ENCODE data around the gene SPATA6. TPM values are rescaled to one million over a fixed set of nuclear protein-coding genes. Genes with fewer than 3 reads are reported as not detected.
"Not testable (repeated sequence)": the region's sequence is repeated elsewhere in the genome, so short reads cannot be mapped to it uniquely, and the experiment has no call there.

SPATA6 gene
- total RNA-seq, 2 experiments from 2014 or later = 0.70 to 1.1 TPM

- H3K27me3 Mint-ChIP-seq = no peaks in the 10 kb centered on the region
- no peaks in the 10 kb centered on the region for H3K36me3 Mint-ChIP-seq
- DNase-seq = no peak
- ATAC-seq = no peak
- H3K4me1 Mint-ChIP-seq = no peaks in the 10 kb centered on the region
- H3K9me3 Mint-ChIP-seq (ENCODE audit: low read depth) = no peaks in the 10 kb centered on the region
- CTCF ChIA-PET = no interaction called here
- H3K4me3 Mint-ChIP-seq = no peak overlapping the region
- H3K27ac Mint-ChIP-seq = no peak overlapping the region
Measured at GRCh38 chr1:48371598-48371997, 100.4 kb downstream of the SPATA6 start.

- DNase-seq = no peak
- H3K36me3 Mint-ChIP-seq = no peaks in the 10 kb centered on the region
- H3K27me3 Mint-ChIP-seq = no peaks in the 10 kb centered on the region
- CTCF ChIA-PET = interaction anchor here (1.0 kb wide), 1 partner anchor 135 kb away, joined by 4 read pairs; no protein-coding TSS in a partner anchor
- no peak overlapping the region for H3K27ac Mint-ChIP-seq
- no peaks in the 10 kb centered on the region for H3K4me1 Mint-ChIP-seq
- no peaks in the 10 kb centered on the region for H3K9me3 Mint-ChIP-seq (ENCODE audit: low read depth)
- no peak for ATAC-seq
- no peak overlapping the region for H3K4me3 Mint-ChIP-seq
Measured at GRCh38 chr1:48362901-48363300, 109.1 kb downstream of the SPATA6 start.

GRCh38 chr1:48356901-48357300, 115.1 kb downstream of the SPATA6 start:
- Mint-ChIP-seq H3K4me3 (no peak overlapping the region), H3K36me3 (no peaks in the 10 kb centered on the region), H3K27me3 (no peaks in the 10 kb centered on the region), H3K9me3 (ENCODE audit: low read depth) (no peaks in the 10 kb centered on the region), H3K27ac (no peak overlapping the region), H3K4me1 (no peaks in the 10 kb centered on the region)
- no peak for ATAC-seq
- DNase-seq = no peak
- CTCF ChIA-PET = no interaction called here

- H3K4me3 Mint-ChIP-seq = no peak overlapping the region
- no peak for DNase-seq
- no peaks in the 10 kb centered on the region for H3K36me3 Mint-ChIP-seq
- ATAC-seq = no peak
- no peaks in the 10 kb centered on the region for H3K4me1 Mint-ChIP-seq
- no peaks in the 10 kb centered on the region for H3K27me3 Mint-ChIP-seq
- CTCF ChIA-PET = no interaction called here
- H3K9me3 Mint-ChIP-seq (ENCODE audit: low read depth) = peaks cover 6% of the 10 kb centered on the region
- H3K27ac Mint-ChIP-seq = no peak overlapping the region
Measured at GRCh38 chr1:48344373-48344772, 127.6 kb downstream of the SPATA6 start.

- no peak overlapping the region for H3K4me3 Mint-ChIP-seq
- H3K4me1 Mint-ChIP-seq = no peaks in the 10 kb centered on the region
- CTCF ChIA-PET = no interaction called here
- ATAC-seq = no peak
- peaks cover 6% of the 10 kb centered on the region for H3K9me3 Mint-ChIP-seq (ENCODE audit: low read depth)
- H3K27ac Mint-ChIP-seq = no peak overlapping the region
- H3K36me3 Mint-ChIP-seq = no peaks in the 10 kb centered on the region
- no peaks in the 10 kb centered on the region for H3K27me3 Mint-ChIP-seq
- DNase-seq = no peak
Measured at GRCh38 chr1:48341221-48341620, 130.8 kb downstream of the SPATA6 start.

GRCh38 chr1:48338257-48338656, 133.7 kb downstream of the SPATA6 start:
- ATAC-seq (no peak), DNase-seq (no peak)
- Mint-ChIP-seq H3K9me3 (ENCODE audit: low read depth) (peaks cover under 1% of the 10 kb centered on the region), H3K27me3 (no peaks in the 10 kb centered on the region), H3K27ac (no peak overlapping the region), H3K4me1 (no peaks in the 10 kb centered on the region), H3K4me3 (no peak overlapping the region), H3K36me3 (no peaks in the 10 kb centered on the region)
- CTCF ChIA-PET = no interaction called here

GRCh38 chr1:48333316-48333715, 138.7 kb downstream of the SPATA6 start:
- CTCF ChIA-PET = no interaction called here
- H3K9me3 Mint-ChIP-seq (ENCODE audit: low read depth) = peaks cover 10% of the 10 kb centered on the region

GRCh38 chr1:48332115-48332514, 139.9 kb downstream of the SPATA6 start:
- Mint-ChIP-seq H3K36me3 (no peaks in the 10 kb centered on the region), H3K4me3 (no peak overlapping the region), H3K27me3 (no peaks in the 10 kb centered on the region), H3K4me1 (no peaks in the 10 kb centered on the region), H3K9me3 (ENCODE audit: low read depth) (peaks cover 10% of the 10 kb centered on the region), H3K27ac (no peak overlapping the region)
- CTCF ChIA-PET = no interaction called here
- DNase-seq (no peak), ATAC-seq (no peak)

More at GRCh38 chr1:48333316-48333715, 138.7 kb downstream of the SPATA6 start:
- Mint-ChIP-seq H3K4me1 (no peaks in the 10 kb centered on the region), H3K27ac (no peak overlapping the region), H3K36me3 (no peaks in the 10 kb centered on the region), H3K4me3 (no peak overlapping the region), H3K27me3 (no peaks in the 10 kb centered on the region)
- ATAC-seq (no peak), DNase-seq (no peak)

- H3K27ac Mint-ChIP-seq = no peak overlapping the region
- ATAC-seq (no peak), DNase-seq (no peak)
- no peaks in the 10 kb centered on the region for H3K36me3 Mint-ChIP-seq
- no peaks in the 10 kb centered on the region for H3K4me1 Mint-ChIP-seq
- H3K4me3 Mint-ChIP-seq = no peak overlapping the region
- CTCF ChIA-PET = no interaction called here
- peaks cover 14% of the 10 kb centered on the region for H3K9me3 Mint-ChIP-seq (ENCODE audit: low read depth)
- H3K27me3 Mint-ChIP-seq = no peaks in the 10 kb centered on the region
Measured at GRCh38 chr1:48329905-48330304, 142.1 kb downstream of the SPATA6 start.

GRCh38 chr1:48329486-48329885, 142.5 kb downstream of the SPATA6 start:
- peaks cover 14% of the 10 kb centered on the region for H3K9me3 Mint-ChIP-seq (ENCODE audit: low read depth)
- H3K27me3 Mint-ChIP-seq = no peaks in the 10 kb centered on the region
- CTCF ChIA-PET = no interaction called here
- no peak for DNase-seq
- no peaks in the 10 kb centered on the region for H3K4me1 Mint-ChIP-seq
- H3K27ac Mint-ChIP-seq = no peak overlapping the region
- ATAC-seq = no peak
- H3K36me3 Mint-ChIP-seq = no peaks in the 10 kb centered on the region
- H3K4me3 Mint-ChIP-seq = no peak overlapping the region

- ATAC-seq; H3K27me3 Mint-ChIP-seq; H3K4me3 Mint-ChIP-seq; H3K27ac Mint-ChIP-seq; H3K4me1 Mint-ChIP-seq; DNase-seq; H3K9me3 Mint-ChIP-seq (ENCODE audit: low read depth); CTCF ChIA-PET; H3K36me3 Mint-ChIP-seq: not testable (repeated sequence)
Measured at GRCh38 chr1:48311829-48312228, 160.2 kb downstream of the SPATA6 start.

GRCh38 chr1:48309564-48310082, 162.4 kb downstream of the SPATA6 start:
- Mint-ChIP-seq H3K9me3 (ENCODE audit: low read depth) (peaks cover 7% of the 10 kb centered on the region), H3K27me3 (no peaks in the 10 kb centered on the region), H3K27ac (no peak overlapping the region), H3K4me3 (no peak overlapping the region), H3K4me1 (no peaks in the 10 kb centered on the region), H3K36me3 (peaks cover 1% of the 10 kb centered on the region)
- DNase-seq (no peak), ATAC-seq (no peak)
- CTCF ChIA-PET = no interaction called here

- Mint-ChIP-seq H3K27me3 (no peaks in the 10 kb centered on the region), H3K27ac (no peak overlapping the region), H3K4me3 (no peak overlapping the region)
Measured at GRCh38 chr1:48302652-48303051, 169.4 kb downstream of the SPATA6 start.

GRCh38 chr1:48294656-48295055, 177.3 kb downstream of the SPATA6 start:
- Mint-ChIP-seq H3K27me3 (no peaks in the 10 kb centered on the region), H3K9me3 (ENCODE audit: low read depth) (no peaks in the 10 kb centered on the region), H3K36me3 (no peaks in the 10 kb centered on the region), H3K27ac (no peak overlapping the region), H3K4me1 (no peaks in the 10 kb centered on the region), H3K4me3 (no peak overlapping the region)
- no peak for DNase-seq
- CTCF ChIA-PET = no interaction called here
- no peak for ATAC-seq

More at GRCh38 chr1:48302652-48303051, 169.4 kb downstream of the SPATA6 start:
- Mint-ChIP-seq H3K9me3 (ENCODE audit: low read depth) (no peaks in the 10 kb centered on the region), H3K36me3 (no peaks in the 10 kb centered on the region), H3K4me1 (no peaks in the 10 kb centered on the region)
- CTCF ChIA-PET = no interaction called here
- no peak for ATAC-seq
- no peak for DNase-seq

GRCh38 chr1:48294094-48294493, 177.9 kb downstream of the SPATA6 start:
- H3K4me3 Mint-ChIP-seq; ATAC-seq; H3K36me3 Mint-ChIP-seq; H3K4me1 Mint-ChIP-seq; H3K27ac Mint-ChIP-seq; DNase-seq; H3K27me3 Mint-ChIP-seq; CTCF ChIA-PET; H3K9me3 Mint-ChIP-seq (ENCODE audit: low read depth): not testable (repeated sequence)
